GM19452 (cell line): Measurements from ENCODE around the gene POLA1.

Experiments
- ATAC-seq: cut with Tn5 transposase; IDR thresholded peaks from one replicate; pipeline ENCODE4 v1.9.1; 2021; ENCODE audit not compliant: unreplicated experiment

Gene POLA1

DNA sequence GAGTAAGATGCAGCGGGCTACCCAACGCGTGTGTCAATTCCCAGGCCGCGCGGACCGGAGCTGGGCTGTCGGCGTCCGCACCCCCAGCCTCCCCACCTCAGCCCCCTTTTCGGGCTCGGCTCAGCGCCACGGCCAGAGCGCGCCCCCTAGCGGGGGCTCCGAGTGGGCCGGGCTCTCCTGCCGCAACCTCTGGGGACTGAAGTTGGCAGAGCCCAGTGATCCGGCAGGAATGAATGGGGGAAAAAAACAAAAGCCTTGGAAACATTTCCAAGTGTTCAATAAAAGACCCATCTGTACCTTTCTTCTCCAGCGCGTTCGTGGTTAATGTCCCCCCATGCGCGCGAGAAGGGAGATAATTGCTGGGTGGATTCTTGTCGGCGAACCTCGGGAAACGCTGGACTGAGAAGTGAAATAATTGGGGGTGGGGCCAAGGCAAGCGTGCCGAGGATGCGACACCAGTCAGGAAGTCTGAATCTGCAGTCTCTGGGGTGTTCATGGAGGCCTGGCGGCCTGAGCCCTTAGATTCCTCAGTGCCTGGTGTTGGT, 327.3 kb downstream of the POLA1 start:
- peak; percentile 62 for ATAC-seq

DNA sequence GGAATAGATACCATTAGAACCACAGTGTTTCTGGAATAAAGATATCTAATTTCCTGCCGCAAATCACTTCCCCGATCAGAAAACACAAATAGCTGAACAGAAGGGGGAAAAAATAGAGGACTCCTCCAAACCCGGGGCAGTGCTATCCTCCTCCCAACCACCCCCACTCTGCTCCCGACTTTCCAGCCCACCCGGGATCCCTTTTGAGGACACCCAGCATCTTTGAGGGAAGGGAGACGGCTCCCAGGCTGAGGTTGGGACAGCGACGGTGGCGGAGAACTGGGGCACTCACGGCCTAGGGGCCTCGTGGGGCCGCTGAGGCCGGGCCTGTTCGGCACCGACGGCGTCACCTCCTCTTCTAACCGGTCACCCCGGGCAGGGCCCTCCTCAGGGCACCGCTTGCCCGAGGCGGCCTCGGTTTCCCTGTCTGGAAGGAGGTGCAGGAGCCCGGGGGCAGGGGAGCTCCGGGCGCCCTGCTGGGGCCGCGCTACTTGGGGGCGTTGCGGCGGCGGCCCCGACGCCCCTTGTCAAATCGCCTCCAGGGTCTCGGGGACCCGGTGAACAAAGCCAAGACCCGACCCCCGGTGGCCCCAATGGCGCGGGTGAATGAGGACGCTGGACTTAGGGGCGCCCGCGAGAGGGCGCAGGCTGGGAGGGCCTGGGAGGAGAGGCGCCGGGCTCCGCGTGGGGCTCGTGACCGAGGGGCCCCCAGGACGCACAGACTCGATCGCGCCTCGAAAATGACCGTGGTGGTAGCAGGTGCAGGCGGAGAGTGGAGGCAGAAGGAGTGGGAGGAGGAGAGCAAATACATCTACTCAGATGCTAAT, 329.0 kb downstream of the POLA1 start:
- ATAC-seq = no peak

DNA sequence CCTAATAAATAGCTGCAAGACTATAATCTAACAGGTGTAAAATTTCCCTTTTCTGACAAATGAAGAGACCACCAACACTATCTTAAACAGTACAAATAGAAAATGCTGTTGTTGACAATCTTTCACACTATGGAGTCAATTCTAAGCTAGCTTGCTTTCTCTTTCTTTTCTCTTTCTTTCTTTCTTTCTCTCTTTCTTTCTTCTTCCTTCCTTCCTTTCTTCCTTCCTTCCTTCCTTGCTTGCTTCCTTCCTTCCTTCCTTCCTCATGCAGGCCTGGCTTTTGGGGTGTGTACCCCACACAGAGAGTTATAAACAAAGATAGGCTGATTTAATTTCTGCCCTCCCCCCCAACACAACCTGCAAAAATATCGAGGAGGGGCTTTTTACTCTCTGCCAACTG, 330.2 kb downstream of the POLA1 start:
- ATAC-seq = no peak

DNA sequence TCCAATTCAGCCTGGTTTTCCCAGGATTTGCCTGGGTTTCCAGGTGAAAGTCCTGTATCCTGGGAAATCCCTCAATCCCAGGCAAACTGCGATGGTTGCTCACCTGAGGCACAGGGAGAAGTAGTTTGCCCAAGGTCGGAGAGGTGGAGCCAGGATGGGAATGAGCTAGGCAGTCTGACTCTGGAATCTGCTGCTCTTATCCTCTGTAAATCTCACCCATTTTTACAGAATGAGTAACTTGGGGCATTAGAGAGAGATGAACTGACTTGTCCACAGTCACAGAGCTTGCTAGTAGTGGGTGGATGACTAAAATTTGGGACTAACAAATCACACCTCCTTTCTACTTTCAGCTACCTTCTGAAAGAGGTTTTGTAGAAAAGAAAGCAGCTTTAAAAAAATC, 331.9 kb downstream of the POLA1 start:
- ATAC-seq = no peak

DNA sequence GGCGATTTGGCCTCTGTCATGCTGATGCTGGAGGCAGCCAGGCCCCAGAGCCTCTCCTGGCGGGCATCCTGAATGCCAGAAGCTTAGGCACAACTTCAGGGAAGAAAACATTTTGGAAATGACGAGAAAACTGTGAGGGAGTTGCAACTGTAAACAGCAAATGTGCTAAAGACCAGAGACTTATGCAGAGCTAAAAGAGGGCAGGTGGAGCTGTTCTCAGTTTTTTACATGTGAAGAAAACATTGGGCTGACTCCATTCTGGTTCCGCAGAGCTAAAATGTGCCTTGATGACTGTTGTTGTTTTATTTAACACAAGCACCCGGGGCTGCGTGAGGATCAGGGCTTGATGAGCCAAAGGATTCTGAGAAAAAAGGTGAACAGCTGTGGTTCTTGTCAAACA, 332.9 kb downstream of the POLA1 start:
- no peak for ATAC-seq

DNA sequence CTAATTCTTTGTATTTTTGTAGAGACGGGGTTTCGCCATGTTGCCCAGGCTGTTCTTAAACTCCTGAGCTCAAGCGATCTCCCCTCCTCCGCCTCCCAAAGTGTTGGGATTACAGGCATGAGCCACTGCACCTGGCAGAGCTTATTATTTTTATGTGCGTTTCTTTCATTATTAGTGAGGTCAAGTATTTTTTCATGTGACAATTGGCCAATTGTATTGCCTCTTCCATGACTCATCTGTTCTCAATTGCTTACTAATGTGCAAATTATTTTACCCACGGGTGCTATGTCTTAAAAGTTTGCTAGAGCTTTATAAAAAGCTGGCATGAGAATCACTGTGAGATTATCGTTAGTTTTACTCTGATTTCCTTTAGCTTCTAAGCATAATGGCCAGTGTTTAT, 335.0 kb downstream of the POLA1 start:
- ATAC-seq = no peak

DNA sequence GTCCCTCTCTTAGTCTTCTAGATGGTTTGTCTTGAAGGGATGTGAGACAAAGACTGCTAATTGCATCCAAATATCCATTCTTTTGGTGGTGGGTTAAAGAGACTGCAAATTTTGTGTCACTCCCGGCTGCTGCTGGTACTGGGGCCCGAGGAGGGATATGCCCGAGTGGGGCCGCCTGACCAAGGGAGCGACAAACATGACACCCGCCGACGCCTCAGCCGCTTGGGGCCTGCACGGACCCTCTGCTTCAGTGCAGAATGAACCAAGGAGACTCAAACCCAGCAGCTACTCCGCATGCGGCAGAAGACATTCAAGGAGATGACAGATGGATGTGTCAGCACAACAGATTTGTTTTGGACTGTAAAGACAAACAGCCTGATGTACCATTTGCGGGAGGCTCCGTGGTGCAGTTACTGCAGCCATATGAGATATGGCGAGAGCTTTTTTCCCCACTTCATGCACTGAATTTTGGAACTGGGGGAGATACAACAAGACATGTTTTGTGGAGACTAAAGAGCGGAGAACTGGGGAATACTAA, 335.6 kb downstream of the POLA1 start:
- no peak for ATAC-seq

DNA sequence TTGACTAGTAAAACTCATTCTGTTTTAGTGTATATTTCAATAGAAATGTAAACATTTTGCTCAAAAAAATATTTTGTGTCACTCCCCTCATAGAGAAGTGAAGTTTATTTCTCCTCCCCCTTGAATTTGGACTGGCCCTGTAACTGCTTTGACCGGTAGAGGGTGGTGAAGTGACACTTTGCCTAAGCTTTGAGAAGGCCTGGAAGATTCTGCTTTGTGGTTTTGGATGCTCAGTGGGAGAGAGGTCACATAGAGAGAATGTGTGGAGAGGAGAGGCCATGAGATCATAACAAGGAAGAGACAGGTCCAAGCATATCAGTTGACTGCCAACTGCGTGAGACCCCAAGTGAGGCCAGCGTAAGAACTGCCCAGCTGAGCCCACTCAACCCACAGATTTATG, 341.2 kb downstream of the POLA1 start:
- ATAC-seq = no peak

DNA sequence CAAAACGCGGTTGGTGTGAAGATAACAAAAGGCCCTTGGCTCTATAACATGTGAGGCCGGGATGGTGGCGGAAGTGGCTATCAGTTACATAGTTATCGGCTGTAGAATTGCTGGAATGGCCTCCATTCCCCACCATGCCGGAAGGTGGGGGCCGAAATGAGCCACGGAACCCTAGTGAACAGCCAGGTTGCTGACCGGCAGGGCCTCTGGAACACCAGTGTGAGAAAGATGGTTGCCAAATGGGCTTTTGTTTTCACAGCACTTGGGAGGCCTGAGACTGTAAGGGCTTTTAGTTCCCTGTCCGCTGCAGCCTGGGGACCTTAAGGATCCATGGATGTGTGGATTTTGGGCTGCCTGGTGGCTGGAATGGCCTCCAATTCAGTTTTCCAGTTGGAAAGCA, 345.3 kb downstream of the POLA1 start:
- no peak for ATAC-seq

DNA sequence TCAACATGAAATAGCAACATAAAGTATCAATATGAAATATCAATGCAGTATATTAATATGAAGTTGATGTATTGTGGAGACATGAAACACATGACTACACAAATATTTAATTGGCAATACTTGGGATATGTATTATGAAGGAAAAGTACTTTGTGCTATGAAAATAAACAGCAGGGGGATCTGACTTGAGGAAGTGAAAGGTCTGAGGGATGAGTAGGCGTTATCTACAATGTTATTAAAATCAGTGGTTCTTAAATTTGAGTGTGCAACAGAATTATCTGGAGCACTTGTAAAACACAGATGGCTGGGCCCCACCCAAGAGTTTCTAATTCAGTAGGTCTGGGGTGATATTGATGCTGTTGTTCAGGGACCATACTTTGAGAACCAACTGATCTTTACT, 349.5 kb downstream of the POLA1 start:
- no peak for ATAC-seq
